ENCODE results near the gene TMEM144. TPM values are rescaled to one million over a fixed set of nuclear protein-coding genes. Genes with fewer than 3 reads are reported as not detected.
A peak's percentile ranks its signal among the peaks of the same experiment; 100 is the strongest.

Gene TMEM144
- total RNA-seq: 4.2 and 6.9 TPM in 2 replicates

- Histone ChIP-seq H3K4me3 (ENCODE audit: low read depth, low read length) (peak within 1 kb of the TSS; percentile 40), H3K36me3 (ENCODE audit: control insufficient read depth, insufficient read depth, low read length) (peaks cover 2% of the 10 kb centered on the region), H3K27me3 (ENCODE audit: control insufficient read depth, insufficient read depth, low read length) (no peaks in the 10 kb centered on the region)
- FAIRE-seq (no peak), DNase-seq (ENCODE audit: low read depth) (peak; percentile 85)
- TF ChIP-seq, protein P1, sequence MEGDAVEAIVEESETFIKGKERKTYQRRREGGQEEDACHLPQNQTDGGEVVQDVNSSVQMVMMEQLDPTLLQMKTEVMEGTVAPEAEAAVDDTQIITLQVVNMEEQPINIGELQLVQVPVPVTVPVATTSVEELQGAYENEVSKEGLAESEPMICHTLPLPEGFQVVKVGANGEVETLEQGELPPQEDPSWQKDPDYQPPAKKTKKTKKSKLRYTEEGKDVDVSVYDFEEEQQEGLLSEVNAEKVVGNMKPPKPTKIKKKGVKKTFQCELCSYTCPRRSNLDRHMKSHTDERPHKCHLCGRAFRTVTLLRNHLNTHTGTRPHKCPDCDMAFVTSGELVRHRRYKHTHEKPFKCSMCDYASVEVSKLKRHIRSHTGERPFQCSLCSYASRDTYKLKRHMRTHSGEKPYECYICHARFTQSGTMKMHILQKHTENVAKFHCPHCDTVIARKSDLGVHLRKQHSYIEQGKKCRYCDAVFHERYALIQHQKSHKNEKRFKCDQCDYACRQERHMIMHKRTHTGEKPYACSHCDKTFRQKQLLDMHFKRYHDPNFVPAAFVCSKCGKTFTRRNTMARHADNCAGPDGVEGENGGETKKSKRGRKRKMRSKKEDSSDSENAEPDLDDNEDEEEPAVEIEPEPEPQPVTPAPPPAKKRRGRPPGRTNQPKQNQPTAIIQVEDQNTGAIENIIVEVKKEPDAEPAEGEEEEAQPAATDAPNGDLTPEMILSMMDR (IDR thresholded peaks at IDR 0.05; ENCODE audit: insufficient read depth, low read length, severe bottlenecking): peak; percentile 14
Observed at GRCh38 chr4:158209825-158210807, at the start of gene TMEM144. Gene TMEM144, plus strand, starts transcription at chr4:158210486. Its CDS starts 2,182 bp downstream, at chr4:158212668.

DNA sequence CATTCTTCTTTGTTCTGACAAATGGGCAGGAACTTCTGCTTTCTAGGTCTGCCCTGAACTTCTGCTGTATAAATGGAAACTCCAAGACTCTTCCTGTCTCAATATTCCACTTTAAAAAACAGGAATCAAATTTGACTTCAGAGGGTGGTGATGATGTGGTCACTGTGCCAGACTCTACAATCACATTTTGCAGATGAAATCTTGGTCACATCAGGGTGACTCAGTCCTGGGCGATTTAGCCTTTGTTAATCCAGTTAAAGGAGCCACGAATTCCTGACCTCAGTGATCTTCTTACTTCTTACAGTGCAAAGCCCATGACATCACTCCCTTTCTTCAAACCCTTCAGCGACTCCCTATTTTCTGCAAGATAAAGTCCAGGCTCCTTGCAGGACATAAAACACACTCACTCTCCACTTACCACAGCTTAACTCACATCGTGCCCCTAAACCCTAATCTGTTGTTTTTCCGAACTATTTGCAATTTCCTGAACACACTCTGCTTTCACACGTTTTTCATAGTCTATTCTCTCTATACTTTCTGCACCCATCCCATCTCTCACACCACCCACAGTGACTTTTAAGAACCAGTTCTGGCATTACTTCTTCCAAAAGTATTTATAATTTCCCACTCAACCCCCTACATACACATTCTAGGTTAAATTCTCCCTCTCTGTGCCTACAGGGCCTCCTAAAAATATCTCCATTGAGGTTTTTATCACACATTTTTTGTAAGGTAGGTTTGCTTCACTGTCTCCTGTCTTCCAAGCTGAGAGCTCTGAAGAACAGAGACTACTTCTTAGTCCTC is 48.5 kb upstream of the TMEM144 start:
- TF ChIP-seq, protein P1 (IDR thresholded peaks at IDR 0.05; ENCODE audit: insufficient read depth, low read length, severe bottlenecking): no peak
- FAIRE-seq: no peak
- Histone ChIP-seq H3K4me3 (ENCODE audit: low read depth, low read length) (no peak overlapping the region), H3K27me3 (ENCODE audit: control insufficient read depth, insufficient read depth, low read length) (no peaks in the 10 kb centered on the region), H3K36me3 (ENCODE audit: control insufficient read depth, insufficient read depth, low read length) (no peaks in the 10 kb centered on the region)
- peak; percentile 45 for DNase-seq (ENCODE audit: low read depth)

- H3K36me3 ChIP-seq (ENCODE audit: control insufficient read depth, insufficient read depth, low read length): no peaks in the 10 kb centered on the region
- FAIRE-seq: no peak
- TF ChIP-seq, protein P1 (IDR thresholded peaks at IDR 0.05; ENCODE audit: insufficient read depth, low read length, severe bottlenecking): no peak
- no peak overlapping the region for H3K4me3 ChIP-seq (ENCODE audit: low read depth, low read length)
- no peaks in the 10 kb centered on the region for H3K27me3 ChIP-seq (ENCODE audit: control insufficient read depth, insufficient read depth, low read length)
- DNase-seq (ENCODE audit: low read depth): no peak
Observed at GRCh38 chr4:158162631-158163030, 47.7 kb upstream of the TMEM144 start.

DNA sequence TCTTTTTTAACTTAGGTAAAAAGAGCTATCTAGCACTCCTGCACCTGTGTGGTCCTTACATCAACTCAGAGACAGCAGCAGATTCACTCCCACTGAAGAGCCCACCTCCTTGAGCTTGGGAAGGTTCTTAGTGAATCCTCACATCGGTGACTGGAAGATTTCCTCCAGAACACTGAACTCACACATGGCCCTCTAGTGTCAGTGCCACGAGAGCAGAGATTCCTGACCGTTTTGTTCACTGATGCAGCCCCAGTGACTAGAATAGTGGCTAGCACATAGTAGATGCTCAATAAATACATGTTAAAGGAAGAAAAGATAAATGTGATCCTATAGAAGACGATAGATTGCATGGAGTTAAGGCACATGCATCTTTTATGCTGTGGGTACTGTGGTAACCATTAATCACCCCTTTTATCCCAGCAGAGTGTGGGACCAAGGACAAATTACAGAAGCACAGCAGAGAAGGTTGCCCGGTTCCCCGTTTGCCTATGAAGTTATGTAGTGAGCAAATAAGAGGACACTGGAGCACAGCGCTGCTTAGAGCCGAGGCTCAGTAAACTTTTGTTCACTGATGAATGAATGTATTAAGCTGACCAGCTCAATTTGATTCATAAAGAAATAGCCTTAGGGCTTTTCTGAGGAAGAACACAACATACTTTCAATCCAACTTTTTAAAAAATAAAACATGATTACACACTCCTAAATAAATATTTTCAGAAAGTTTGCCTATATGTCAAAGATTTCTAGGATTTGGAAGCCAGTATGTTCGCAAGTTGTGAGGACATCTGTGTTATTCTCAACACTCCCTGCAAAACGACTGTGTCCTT is 46.1 kb upstream of the TMEM144 start:
- Histone ChIP-seq H3K27me3 (ENCODE audit: control insufficient read depth, insufficient read depth, low read length) (no peaks in the 10 kb centered on the region), H3K4me3 (ENCODE audit: low read depth, low read length) (no peak overlapping the region), H3K36me3 (ENCODE audit: control insufficient read depth, insufficient read depth, low read length) (no peaks in the 10 kb centered on the region)
- FAIRE-seq (no peak), DNase-seq (ENCODE audit: low read depth) (no peak)
- TF ChIP-seq, protein P1 (IDR thresholded peaks at IDR 0.05; ENCODE audit: insufficient read depth, low read length, severe bottlenecking): no peak

DNA sequence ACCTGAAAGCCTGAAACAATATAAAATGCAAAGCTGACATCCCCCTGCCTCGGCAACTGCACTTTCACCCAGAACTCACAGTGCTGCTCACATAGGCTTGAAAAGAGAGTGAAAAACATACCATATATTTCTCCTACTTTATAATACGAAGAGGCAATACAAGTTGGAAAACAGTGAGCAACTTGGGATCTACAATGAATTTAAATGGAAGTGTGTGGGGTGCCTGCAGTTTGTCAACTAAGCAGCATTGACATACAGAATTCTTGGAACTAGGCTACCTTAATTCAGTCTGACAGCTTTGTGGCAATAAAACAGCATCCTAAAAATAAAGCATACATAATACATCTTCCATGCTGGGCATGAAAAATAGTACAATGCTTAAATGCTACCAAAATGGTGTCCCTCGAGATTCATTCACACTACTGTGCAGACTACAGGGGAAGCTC is 45.5 kb upstream of the TMEM144 start:
- no peak for DNase-seq (ENCODE audit: low read depth)
- TF ChIP-seq, protein P1 (IDR thresholded peaks at IDR 0.05; ENCODE audit: insufficient read depth, low read length, severe bottlenecking): no peak
- no peak for FAIRE-seq
- Histone ChIP-seq H3K27me3 (ENCODE audit: control insufficient read depth, insufficient read depth, low read length) (no peaks in the 10 kb centered on the region), H3K36me3 (ENCODE audit: control insufficient read depth, insufficient read depth, low read length) (no peaks in the 10 kb centered on the region), H3K4me3 (ENCODE audit: low read depth, low read length) (no peak overlapping the region)
